ENCODE measurements around the gene CIAO3.

The CIAO3 gene

DNA sequence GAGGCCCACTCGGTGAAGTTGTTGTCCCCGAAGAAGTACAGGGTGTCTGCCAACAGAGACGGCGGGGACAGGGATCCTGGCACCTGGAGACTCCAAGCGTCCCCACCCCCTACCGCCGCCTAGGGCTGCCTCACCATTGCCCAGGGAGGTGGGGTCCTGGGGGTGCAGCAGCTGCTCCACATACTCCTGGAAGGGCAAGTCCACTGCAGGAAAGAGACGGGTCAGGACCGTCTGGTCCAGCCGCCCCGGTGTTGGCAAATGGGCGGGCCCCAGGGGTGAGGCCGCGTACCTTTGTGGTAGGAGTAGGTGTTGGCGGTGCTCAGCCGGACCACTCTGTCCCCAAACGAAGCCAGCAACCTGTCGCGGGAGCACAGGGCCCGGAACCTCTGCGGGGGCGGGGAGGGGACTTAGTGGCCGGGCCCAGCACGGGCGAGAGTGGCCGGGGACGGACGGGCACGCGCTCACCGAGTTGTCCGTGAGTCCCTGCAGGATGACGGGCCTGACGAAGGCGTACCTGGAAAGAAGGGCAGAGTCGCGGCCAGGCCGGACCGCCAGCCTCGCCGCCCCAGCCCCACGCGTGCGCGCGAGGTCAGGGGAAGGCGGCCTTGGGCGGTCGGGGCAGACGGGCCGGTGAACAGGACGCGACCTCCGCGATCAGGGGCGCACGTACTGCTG lies 57.3 kb downstream of the CIAO3 start:
- DNase-seq (ENCODE audit: low spot score), result no peak
- ChIA-PET CTCF (interaction anchor here (0.6 to 1.6 kb wide), 4 partner anchors 16 to 91 kb away, joined by 3 to 5 read pairs (median 4); partner anchors contain the start of genes METRN and RHOT2), POLR2A (ENCODE audit: low non-redundant PET) (interaction anchor here (0.6 to 1.2 kb wide), 3 partner anchors 11 to 612 kb away, joined by 3 to 5 read pairs (median 5); no protein-coding TSS in a partner anchor)
- TF ChIP-seq CTCF (conservative IDR thresholded peaks at IDR 0.05; ENCODE audit: low read depth), result no peak
- peak overlapping the region; percentile 94 for H3K27ac ChIP-seq

DNA sequence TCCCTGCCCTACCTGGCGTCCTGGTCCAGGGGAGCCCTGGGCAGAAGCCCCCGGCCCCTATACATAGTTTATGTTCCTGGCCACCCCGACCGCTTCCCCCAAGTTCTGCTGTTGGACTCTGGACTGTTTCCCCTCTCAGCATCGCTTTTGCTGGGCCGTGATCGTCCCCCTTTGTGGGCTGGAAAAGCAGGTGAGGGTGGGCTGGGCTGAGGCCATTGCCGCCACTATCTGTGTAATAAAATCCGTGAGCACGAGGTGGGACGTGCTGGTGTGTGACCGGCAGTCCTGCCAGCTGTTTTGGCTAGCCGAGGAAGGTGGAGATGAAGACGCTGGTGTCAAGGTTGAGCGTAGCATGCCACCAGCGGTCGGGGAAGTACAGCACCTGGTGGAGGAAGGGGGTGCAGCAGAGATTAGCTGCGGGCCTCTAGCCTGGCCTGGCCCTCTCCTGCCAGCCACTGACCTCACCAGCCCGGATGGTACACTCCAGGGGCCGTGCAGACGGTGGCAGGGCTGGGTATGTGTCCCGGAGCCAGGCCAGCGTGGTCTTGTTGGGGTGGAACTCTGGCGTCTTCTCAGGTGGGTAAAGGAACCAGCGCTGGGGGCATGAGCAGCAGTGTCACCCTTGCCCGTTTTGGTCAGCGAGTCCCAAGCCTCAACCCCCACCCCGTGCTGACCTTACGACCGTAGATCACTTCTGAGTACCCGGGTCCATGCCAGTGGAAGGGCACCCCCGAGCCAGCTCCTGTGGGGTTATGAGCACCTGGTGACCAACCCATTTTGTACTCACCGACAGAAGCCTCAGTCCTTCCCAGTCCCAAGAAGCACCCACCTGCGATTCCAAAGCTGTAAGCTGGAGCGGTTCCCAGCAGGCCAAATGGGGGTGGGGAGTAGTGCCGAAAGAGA lies 58.1 kb downstream of the CIAO3 start:
- ChIA-PET POLR2A (ENCODE audit: low non-redundant PET) (no interaction called here), CTCF (interaction anchor here (1.0 kb wide), 1 partner anchor 15 kb away, joined by 4 read pairs; the partner anchor contains the start of gene RHOT2)
- no peak for TF ChIP-seq CTCF (conservative IDR thresholded peaks at IDR 0.05; ENCODE audit: low read depth)
- DNase-seq (ENCODE audit: low spot score), result no peak
- H3K27ac ChIP-seq, result peak overlapping the region; percentile 94

DNA sequence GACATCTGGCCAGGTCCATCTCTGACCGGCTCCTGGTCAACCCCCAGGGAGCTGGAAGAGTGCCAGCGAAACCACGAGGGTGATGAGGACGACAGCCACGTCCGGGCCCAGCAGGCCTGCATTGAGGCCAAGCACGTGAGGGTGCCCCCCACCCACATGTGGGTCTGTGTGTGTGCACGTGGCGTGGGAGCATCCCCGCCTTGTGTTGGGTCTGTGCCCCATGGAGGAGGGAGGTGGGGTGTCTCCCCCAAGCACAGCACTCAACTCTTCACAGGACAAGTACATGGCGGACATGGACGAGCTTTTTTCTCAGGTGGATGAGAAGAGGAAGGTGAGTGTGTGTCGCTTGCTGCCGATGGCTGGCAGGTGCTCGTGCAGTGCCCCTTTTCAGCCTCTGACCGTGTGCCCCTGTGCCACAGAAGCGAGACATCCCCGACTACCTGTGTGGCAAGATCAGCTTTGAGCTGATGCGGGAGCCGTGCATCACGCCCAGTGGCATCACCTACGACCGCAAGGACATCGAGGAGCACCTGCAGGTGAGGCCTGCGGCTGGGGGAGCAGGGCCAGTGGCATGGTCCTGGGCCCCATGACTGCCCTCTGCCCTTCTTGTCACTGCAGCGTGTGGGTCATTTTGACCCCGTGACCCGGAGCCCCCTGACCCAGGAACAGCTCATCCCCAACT lies 58.9 kb downstream of the CIAO3 start:
- CTCF ChIA-PET, result interaction anchor here (1.0 to 1.2 kb wide), 2 partner anchors 14 to 19 kb away, joined by 3 to 4 read pairs; partner anchors contain the start of gene RHOT2
- DNase-seq (ENCODE audit: low spot score), result no peak
- H3K27ac ChIP-seq, result peak overlapping the region; percentile 94
- TF ChIP-seq CTCF (conservative IDR thresholded peaks at IDR 0.05; ENCODE audit: low read depth), result no peak
- POLR2A ChIA-PET (ENCODE audit: low non-redundant PET), result no interaction called here

DNA sequence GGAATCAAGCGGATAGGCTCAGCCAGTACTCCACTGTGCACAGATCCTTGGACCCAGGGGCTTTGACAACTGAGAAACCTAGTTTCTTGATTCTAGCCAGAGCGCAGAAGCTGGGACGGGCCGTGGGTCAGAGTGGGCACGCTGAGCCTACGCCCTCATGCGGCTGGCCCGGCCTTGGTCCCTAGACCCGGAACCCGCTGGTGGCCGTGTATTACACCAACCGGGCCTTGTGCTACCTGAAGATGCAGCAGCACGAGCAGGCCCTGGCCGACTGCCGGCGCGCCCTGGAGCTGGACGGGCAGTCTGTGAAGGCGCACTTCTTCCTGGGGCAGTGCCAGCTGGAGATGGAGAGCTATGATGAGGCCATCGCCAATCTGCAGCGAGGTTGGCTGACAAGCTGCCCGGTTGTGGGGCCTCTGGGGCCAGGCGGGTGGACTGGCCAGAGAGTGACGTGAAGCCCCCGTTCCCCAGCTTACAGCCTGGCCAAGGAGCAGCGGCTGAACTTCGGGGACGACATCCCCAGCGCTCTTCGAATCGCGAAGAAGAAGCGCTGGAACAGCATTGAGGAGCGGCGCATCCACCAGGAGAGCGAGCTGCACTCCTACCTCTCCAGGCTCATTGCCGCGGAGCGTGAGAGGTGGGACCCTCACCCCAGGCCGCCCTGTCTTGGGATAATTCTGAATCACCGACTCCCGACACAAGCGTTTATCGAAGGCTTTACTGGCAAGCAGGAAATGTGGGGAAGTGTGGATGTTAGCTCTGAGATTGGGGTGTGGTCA lies 59.6 kb downstream of the CIAO3 start:
- CTCF ChIA-PET, result interaction anchor here (1.1 to 1.2 kb wide), 2 partner anchors 19 to 20 kb away, joined by 3 to 4 read pairs; no protein-coding TSS in a partner anchor
- POLR2A ChIA-PET (ENCODE audit: low non-redundant PET), result no interaction called here

DNA sequence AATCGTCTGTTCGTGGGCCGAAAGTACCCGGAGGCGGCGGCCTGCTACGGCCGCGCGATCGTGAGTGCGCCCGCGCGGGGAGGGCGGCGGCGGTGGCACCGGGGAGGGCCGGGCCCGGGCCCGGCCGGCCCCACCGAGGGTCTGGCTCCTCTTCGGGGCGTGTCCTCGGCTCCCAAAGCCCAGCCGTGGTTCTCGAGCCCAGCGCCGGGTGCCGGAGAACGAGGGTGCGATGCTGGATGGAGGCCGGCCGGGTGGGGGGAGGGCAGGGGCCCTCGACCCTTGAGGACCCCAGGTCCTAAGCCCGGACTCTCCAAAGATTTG lies 60.2 kb downstream of the CIAO3 start:
- CTCF ChIA-PET, result interaction anchor here (1.1 kb wide), 1 partner anchor 19 kb away, joined by 4 read pairs; no protein-coding TSS in a partner anchor
- no peak for DNase-seq (ENCODE audit: low spot score)
- TF ChIP-seq CTCF (conservative IDR thresholded peaks at IDR 0.05; ENCODE audit: low read depth), result no peak
- peak overlapping the region; percentile 94 for H3K27ac ChIP-seq
- POLR2A ChIA-PET (ENCODE audit: low non-redundant PET), result no interaction called here

More for the DNA sequence above, 59.6 kb downstream of the CIAO3 start:
- TF ChIP-seq CTCF (conservative IDR thresholded peaks at IDR 0.05; ENCODE audit: low read depth), result no peak
- peak overlapping the region; percentile 94 for H3K27ac ChIP-seq
- DNase-seq (ENCODE audit: low spot score), result no peak
